Measurements from ENCODE around the gene KCNT2. TPM values are rescaled to one million over a fixed set of nuclear protein-coding genes. Genes with fewer than 3 reads are reported as not detected.

The KCNT2 gene
- total RNA-seq, 4 donors from 2014 or later: 0.35 to 2.3 (median 0.91) TPM; not detected in 1

DNA sequence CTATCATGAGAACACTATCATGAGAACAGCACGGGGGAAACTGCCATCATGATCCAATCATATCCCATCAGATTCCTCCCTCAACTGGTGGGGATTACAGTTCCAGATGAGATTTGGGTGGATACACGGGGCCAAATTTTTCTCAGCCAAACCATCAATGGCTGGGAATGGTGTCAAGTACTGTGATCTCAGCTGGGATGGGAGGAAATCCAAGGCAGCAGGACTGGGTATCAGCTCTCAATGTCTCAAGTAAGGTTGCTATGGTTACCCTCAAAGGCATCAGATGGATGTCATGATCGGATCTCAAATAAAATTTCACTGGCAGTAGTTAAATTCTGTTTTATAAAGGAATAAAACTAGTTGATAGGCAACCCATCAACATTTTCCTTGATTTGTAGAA is 399.0 kb downstream of the KCNT2 start:
- intact Hi-C loops (cut with DNase I): no loop called here
- no peak overlapping the region for H3K27ac ChIP-seq
- DNase-seq: no peak
- no peaks in the 10 kb centered on the region for H3K4me1 ChIP-seq
- H3K36me3 ChIP-seq: no peaks in the 10 kb centered on the region
- TF ChIP-seq, protein P1, sequence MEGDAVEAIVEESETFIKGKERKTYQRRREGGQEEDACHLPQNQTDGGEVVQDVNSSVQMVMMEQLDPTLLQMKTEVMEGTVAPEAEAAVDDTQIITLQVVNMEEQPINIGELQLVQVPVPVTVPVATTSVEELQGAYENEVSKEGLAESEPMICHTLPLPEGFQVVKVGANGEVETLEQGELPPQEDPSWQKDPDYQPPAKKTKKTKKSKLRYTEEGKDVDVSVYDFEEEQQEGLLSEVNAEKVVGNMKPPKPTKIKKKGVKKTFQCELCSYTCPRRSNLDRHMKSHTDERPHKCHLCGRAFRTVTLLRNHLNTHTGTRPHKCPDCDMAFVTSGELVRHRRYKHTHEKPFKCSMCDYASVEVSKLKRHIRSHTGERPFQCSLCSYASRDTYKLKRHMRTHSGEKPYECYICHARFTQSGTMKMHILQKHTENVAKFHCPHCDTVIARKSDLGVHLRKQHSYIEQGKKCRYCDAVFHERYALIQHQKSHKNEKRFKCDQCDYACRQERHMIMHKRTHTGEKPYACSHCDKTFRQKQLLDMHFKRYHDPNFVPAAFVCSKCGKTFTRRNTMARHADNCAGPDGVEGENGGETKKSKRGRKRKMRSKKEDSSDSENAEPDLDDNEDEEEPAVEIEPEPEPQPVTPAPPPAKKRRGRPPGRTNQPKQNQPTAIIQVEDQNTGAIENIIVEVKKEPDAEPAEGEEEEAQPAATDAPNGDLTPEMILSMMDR (IDR thresholded peaks at IDR 0.05): no peak
- no peak for TF ChIP-seq POLR2A (IDR thresholded peaks at IDR 0.05)
- no peaks in the 10 kb centered on the region for H3K9me3 ChIP-seq
- H3K4me3 ChIP-seq: no peak overlapping the region
- H3K27me3 ChIP-seq: no peaks in the 10 kb centered on the region
- 73 to 75% methylated on average over 3 of the region's 3 CpGs for WGBS, 2 donors

DNA sequence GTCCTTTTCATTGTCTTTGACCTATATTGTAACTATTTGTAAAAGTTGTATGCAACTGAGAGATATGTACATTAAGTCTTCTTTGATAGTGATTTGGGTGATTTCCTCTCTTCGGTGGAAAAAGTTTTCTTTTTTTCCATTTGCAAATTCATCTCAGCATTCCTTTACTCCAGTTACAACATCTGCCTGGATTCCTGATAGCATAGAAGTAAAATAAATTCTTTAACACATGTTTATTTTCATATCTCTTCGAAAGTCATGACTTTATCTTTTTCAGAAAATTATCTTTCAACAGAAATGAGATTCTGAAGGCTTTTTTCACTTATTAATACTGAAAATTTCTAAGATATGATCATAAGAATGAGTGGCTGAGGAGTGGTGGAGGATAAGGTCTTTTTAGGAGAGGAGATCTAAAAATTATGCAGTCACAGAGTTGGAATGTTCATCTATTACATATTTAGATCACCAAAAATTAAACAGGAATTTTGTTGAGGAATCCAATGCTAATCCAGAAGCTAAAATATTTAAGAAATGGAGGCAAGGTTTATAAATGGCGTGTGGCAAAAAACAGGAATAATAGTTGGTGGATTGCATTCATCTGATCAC is 400.5 kb downstream of the KCNT2 start:
- no peak overlapping the region for H3K4me3 ChIP-seq
- whole genome bisulfite sequencing, 2 donors: 50 to 60% methylated on average over 3 of the region's 3 CpGs
- H3K27ac ChIP-seq: no peak overlapping the region
- no peaks in the 10 kb centered on the region for H3K36me3 ChIP-seq
- TF ChIP-seq, protein P1 (IDR thresholded peaks at IDR 0.05): no peak
- TF ChIP-seq POLR2A (IDR thresholded peaks at IDR 0.05): no peak
- H3K27me3 ChIP-seq: no peaks in the 10 kb centered on the region
- no peaks in the 10 kb centered on the region for H3K9me3 ChIP-seq
- no peak for DNase-seq
- H3K4me1 ChIP-seq: no peaks in the 10 kb centered on the region
- intact Hi-C loops (cut with DNase I): no loop called here

DNA sequence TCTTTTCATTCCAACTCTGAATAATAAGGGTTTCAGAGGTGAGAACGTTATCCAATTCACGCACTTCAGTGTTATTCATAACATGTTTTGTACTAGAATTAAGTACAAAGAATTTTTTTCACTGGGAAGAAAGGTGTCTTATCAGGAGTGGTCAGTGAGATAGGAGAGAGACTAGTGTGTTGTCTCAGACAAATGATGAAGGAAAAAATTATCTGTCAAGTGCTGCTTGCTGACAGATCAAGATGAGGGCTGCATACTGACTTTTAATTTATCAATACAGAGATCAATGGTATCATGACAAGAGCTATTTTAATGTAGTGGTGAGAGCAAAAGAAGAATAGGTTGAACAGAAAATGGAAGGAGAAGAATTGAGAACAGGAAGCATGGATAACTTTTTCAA is 402.4 kb downstream of the KCNT2 start:
- H3K36me3 ChIP-seq: no peaks in the 10 kb centered on the region
- no peak for TF ChIP-seq POLR2A (IDR thresholded peaks at IDR 0.05)
- TF ChIP-seq, protein P1 (IDR thresholded peaks at IDR 0.05): no peak
- no peak overlapping the region for H3K27ac ChIP-seq
- no peaks in the 10 kb centered on the region for H3K27me3 ChIP-seq
- 62 to 71% methylated on average over 2 of the region's 2 CpGs for WGBS, 2 donors
- no peaks in the 10 kb centered on the region for H3K4me1 ChIP-seq
- H3K9me3 ChIP-seq: no peaks in the 10 kb centered on the region
- intact Hi-C loops (cut with DNase I): no loop called here
- DNase-seq: no peak
- no peak overlapping the region for H3K4me3 ChIP-seq

DNA sequence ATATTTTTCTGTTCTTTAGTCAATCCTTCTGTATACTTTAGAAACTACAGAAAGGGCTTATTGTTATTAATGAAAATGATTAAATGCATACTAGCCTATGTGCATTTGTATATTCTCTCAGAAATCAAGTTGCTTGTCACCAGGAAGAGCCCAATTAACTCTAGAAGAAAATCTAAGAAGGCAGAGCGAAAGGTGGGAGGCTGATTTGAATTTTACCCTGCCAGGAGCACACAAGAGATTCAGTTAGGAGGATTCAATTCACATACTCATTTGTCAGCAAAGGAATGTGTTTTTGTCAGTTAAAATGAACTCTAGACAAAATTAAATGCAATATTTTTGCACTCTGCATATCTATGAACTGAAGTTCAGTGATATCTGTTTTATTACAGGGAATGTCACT is 411.8 kb downstream of the KCNT2 start:
- WGBS, 2 donors: 82 to 93% methylated on average over 1 of the region's 1 CpG
- no peak for TF ChIP-seq POLR2A (IDR thresholded peaks at IDR 0.05)
- TF ChIP-seq, protein P1 (IDR thresholded peaks at IDR 0.05): no peak

DNA sequence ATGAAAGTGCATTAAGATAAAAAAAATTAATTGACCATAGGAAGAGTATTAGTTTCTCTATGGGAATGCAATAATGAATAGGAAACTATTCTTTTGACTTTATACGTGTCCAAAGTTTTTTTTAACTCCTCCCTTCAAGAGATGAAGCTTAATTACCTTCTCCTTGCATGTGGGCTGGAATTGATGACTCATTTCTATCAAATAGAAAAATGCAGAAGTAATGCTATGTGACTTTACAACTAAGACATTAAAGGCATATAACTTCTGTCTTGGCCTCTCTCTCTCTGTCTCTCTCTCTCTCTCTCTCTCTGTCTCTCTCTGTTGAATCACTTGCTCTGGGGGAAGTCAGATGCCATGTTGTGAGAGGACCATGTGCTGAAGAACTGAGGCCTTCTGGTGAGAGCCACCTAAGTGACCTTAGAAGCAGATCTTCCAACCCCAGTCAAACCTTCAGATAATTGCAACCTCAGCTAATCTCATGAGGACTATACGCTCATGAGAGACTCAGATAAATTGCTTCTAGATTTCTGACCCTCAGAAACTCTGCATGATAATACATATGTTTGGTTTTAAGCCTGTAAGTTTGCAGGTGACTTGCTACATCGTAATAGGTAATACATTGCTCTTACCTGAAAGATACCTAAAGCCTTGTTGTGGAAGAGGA is 414.2 kb downstream of the KCNT2 start:
- TF ChIP-seq, protein P1 (IDR thresholded peaks at IDR 0.05): no peak
- TF ChIP-seq POLR2A (IDR thresholded peaks at IDR 0.05): no peak
- H3K27ac ChIP-seq: no peak overlapping the region
- WGBS, 2 donors: 25 to 41% methylated on average over 3 of the region's 3 CpGs
- H3K27me3 ChIP-seq: no peaks in the 10 kb centered on the region
- no peak overlapping the region for H3K4me3 ChIP-seq
- intact Hi-C loops (cut with DNase I): no loop called here
- H3K9me3 ChIP-seq: no peaks in the 10 kb centered on the region
- H3K36me3 ChIP-seq: no peaks in the 10 kb centered on the region
- DNase-seq: no peak
- H3K4me1 ChIP-seq: no peaks in the 10 kb centered on the region

More for the DNA sequence above, 411.8 kb downstream of the KCNT2 start:
- no peaks in the 10 kb centered on the region for H3K27me3 ChIP-seq
- no peak overlapping the region for H3K4me3 ChIP-seq
- intact Hi-C loops (cut with DNase I): no loop called here
- H3K36me3 ChIP-seq: no peaks in the 10 kb centered on the region
- no peak overlapping the region for H3K27ac ChIP-seq
- no peak for DNase-seq
- H3K4me1 ChIP-seq: no peaks in the 10 kb centered on the region
- H3K9me3 ChIP-seq: no peaks in the 10 kb centered on the region

All from esophagus squamous epithelium (tissue), 5 donors.